ENCODE measurements around the gene VAV2.

GRCh38 chr9:133852431-133852830, 139.7 kb downstream of the VAV2 start:
- no peak for TF ChIP-seq ARNTL (CRISPR knock-in tag; IDR thresholded peaks at IDR 0.05; ENCODE audit: borderline replicate concordance, low read depth)
- no peak for TF ChIP-seq PATZ1 (CRISPR knock-in tag; IDR thresholded peaks at IDR 0.05; ENCODE audit: borderline replicate concordance)
- TF ChIP-seq ZFP30 (CRISPR knock-in tag; IDR thresholded peaks at IDR 0.05), result no peak
- TF ChIP-seq ISL1 (CRISPR knock-in tag; IDR thresholded peaks at IDR 0.05), result no peak
- no peak for TF ChIP-seq ESRRG (CRISPR knock-in tag; IDR thresholded peaks at IDR 0.05)
- TF ChIP-seq, protein P1, sequence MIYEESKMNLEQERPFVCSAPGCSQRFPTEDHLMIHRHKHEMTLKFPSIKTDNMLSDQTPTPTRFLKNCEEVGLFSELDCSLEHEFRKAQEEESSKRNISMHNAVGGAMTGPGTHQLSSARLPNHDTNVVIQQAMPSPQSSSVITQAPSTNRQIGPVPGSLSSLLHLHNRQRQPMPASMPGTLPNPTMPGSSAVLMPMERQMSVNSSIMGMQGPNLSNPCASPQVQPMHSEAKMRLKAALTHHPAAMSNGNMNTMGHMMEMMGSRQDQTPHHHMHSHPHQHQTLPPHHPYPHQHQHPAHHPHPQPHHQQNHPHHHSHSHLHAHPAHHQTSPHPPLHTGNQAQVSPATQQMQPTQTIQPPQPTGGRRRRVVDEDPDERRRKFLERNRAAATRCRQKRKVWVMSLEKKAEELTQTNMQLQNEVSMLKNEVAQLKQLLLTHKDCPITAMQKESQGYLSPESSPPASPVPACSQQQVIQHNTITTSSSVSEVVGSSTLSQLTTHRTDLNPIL (CRISPR knock-in tag; IDR thresholded peaks at IDR 0.05; ENCODE audit: low read depth), result no peak
- no peak for TF ChIP-seq CSDC2 (CRISPR knock-in tag; IDR thresholded peaks at IDR 0.05)
- TF ChIP-seq PPARA (CRISPR knock-in tag; IDR thresholded peaks at IDR 0.05; ENCODE audit: borderline replicate concordance), result no peak
- no peak for TF ChIP-seq RARB (CRISPR knock-in tag; IDR thresholded peaks at IDR 0.05)
- no peak for TF ChIP-seq TCF4 (CRISPR knock-in tag; IDR thresholded peaks at IDR 0.05; ENCODE audit: borderline replicate concordance)
- TF ChIP-seq BACH2 (CRISPR knock-in tag; IDR thresholded peaks at IDR 0.05; ENCODE audit: borderline replicate concordance), result no peak
- no peak for TF ChIP-seq ZC3H10 (CRISPR knock-in tag; IDR thresholded peaks at IDR 0.05)
